PC-3 (cell line): Measurements from ENCODE around the gene TBPL1. TPM values are rescaled to one million over a fixed set of nuclear protein-coding genes. Genes with fewer than 3 reads are reported as not detected.

ENCODE experiments used
- ATAC-seq: fragments of 200-7000 bp; cut with Tn5 transposase; 2 replicates; pipeline ENCODE4 v1.9.1; 2020; ENCODE audit warnings: mild to moderate bottlenecking, moderate library complexity
- BruUV-seq: library from RNA; stranded (reverse); fragments of 400-500 nt; replicated peaks from 2 replicates; lab custom pipeline; 2021; lab: Mats Ljungman, UMichigan
- CTCF ChIA-PET: fragments of 300-600 bp; sonication (Branson Sonifier 250); formaldehyde crosslinking; loops from one replicate; lab custom pipeline; 2022; ENCODE audit warnings: antibody characterized with exemption; lab: Charles Lee
- POLR2A ChIA-PET: fragments of 300-600 bp; sonication (Branson Sonifier 250); formaldehyde crosslinking; loops from one replicate; lab custom pipeline; 2022; ENCODE audit warnings: antibody characterized with exemption; ENCODE audit not compliant: unreplicated experiment; lab: Charles Lee
- DNase-seq: peaks from one replicate; pipeline ENCODE4 v3.0.0-alpha.2; 2015
- H2AFZ ChIP-seq: fragments of 300-600 bp; sonication (generic); 2 replicates; pipeline ENCODE4 v1.6.0; 2016; ENCODE audit warnings: antibody characterized with exemption, low read length
- H3F3A ChIP-seq: fragments of 300-600 bp; sonication (generic); one replicate; pipeline ENCODE4 v1.6.0; 2017; ENCODE audit warnings: antibody characterized with exemption, low read length, control low read depth, mild to moderate bottlenecking; ENCODE audit not compliant: unreplicated experiment
- H3K27ac ChIP-seq: fragments of 300-600 bp; sonication (generic); 2 replicates; pipeline ENCODE4 v1.5.1; 2016; ENCODE audit warnings: mild to moderate bottlenecking, low read length
- H3K27me3 ChIP-seq: fragments of 300-600 bp; sonication (generic); 2 replicates; pipeline ENCODE4 v1.6.1; 2016; ENCODE audit warnings: low read length, mixed read lengths
- H3K36me3 ChIP-seq: fragments of 300-600 bp; sonication (generic); 2 replicates; pipeline ENCODE4 v1.6.1; 2016; ENCODE audit warnings: low read depth, mixed run types, low read length, mixed read lengths
- H3K4me1 ChIP-seq: fragments of 300-600 bp; sonication (generic); 2 replicates; pipeline ENCODE4 v1.5.1; 2016; ENCODE audit warnings: low read length; ENCODE audit not compliant: insufficient read depth
- H3K4me2 ChIP-seq: fragments of 300-600 bp; sonication (generic); 2 replicates; pipeline ENCODE4 v1.6.0; 2016; ENCODE audit warnings: low read length
- H3K4me3 ChIP-seq: fragments of 300-600 bp; sonication (generic); 2 replicates; pipeline ENCODE4 v1.5.1; 2016; ENCODE audit warnings: mild to moderate bottlenecking, low read length, mixed read lengths
- H3K79me2 ChIP-seq: fragments of 300-600 bp; sonication (generic); 2 replicates; pipeline ENCODE4 v1.6.1; 2017; ENCODE audit warnings: low read length, mixed read lengths
- H3K9ac ChIP-seq: fragments of 300-600 bp; sonication (generic); 2 replicates; pipeline ENCODE4 v1.6.0; 2016; ENCODE audit warnings: mild to moderate bottlenecking, low read length
- H3K9me2 ChIP-seq: fragments of 300-600 bp; sonication (generic); replicated peaks from 2 replicates; pipeline ENCODE4 v1.6.1; 2016; ENCODE audit warnings: mixed run types, low read length, mixed read lengths
- H3K9me3 ChIP-seq: fragments of 300-600 bp; sonication (generic); 2 replicates; pipeline ENCODE4 v1.6.1; 2016; ENCODE audit warnings: low read length, mixed read lengths
- H4K20me1 ChIP-seq: fragments of 300-600 bp; sonication (generic); 2 replicates; pipeline ENCODE4 v1.6.1; 2016; ENCODE audit warnings: low read length, mixed read lengths
- CTCF ChIP-seq: fragments of 300-600 bp; sonication (generic); conservative IDR thresholded peaks from 2 replicates; pipeline ENCODE4 v1.5.1; 2017; ENCODE audit warnings: antibody characterized with exemption, low read depth, mild to moderate bottlenecking, low read length
- EZH2 ChIP-seq: fragments of 300-600 bp; sonication (generic); IDR thresholded peaks from one replicate; pipeline ENCODE4 v1.6.1; 2017; ENCODE audit warnings: antibody characterized with exemption, mild to moderate bottlenecking, low read length; ENCODE audit not compliant: unreplicated experiment
- EZH2phosphoT487 ChIP-seq: fragments of 300-600 bp; sonication (generic); IDR thresholded peaks from 2 replicates; pipeline ENCODE4 v1.6.1; 2018; ENCODE audit warnings: mild to moderate bottlenecking, antibody characterized with exemption, low read length, borderline replicate concordance
- intact Hi-C: fragments of 100-400 bp; cut with micrococcal nuclease; formaldehyde crosslinking; loops from 2 replicates; pipeline ENCODE4 v1.9.0; 2023
- total RNA-seq: library from RNA; depleted of rRNA; stranded (reverse); fragments of >200 nt; gene quantifications from 2 replicates; pipeline ENCODE4 v1.2.3, GENCODE V29; 2014; rRNA removed

The TBPL1 gene
- total RNA-seq, 1 experiment from 2014 or later = 30.8 TPM

GRCh38 chr6:134039116-134039515 lies 86.1 kb downstream of the TBPL1 start:
- no peak overlapping the region for H2AFZ ChIP-seq
- no peaks in the 10 kb centered on the region for H3K79me2 ChIP-seq
- H3K9me2 ChIP-seq = no peaks in the 10 kb centered on the region
- ChIA-PET CTCF (no interaction called here), POLR2A (no interaction called here)
- no peaks in the 10 kb centered on the region for H3K27me3 ChIP-seq
- peaks cover 37% of the 10 kb centered on the region for H3K4me1 ChIP-seq
- H3K27ac ChIP-seq = no peak overlapping the region
- H3K36me3 ChIP-seq = no peaks in the 10 kb centered on the region
- H3K9me3 ChIP-seq = no peaks in the 10 kb centered on the region
- intact Hi-C loops = no loop called here
- no peaks in the 10 kb centered on the region for H4K20me1 ChIP-seq
- no peak overlapping the region for H3K9ac ChIP-seq
- TF ChIP-seq EZH2phosphoT487 (no peak), CTCF (no peak), EZH2 (no peak)
- H3K4me3 ChIP-seq = no peak overlapping the region
- no TSS peak for BruUV-seq
- no peaks in the 10 kb centered on the region for H3F3A ChIP-seq
- H3K4me2 ChIP-seq = no peak overlapping the region
- ATAC-seq = no peak
- no peak for DNase-seq

Other genes starting within 250 kb of the TBPL1 start
- gene TCF21, start 64.1 kb upstream of the TBPL1 start, total RNA-seq = not detected in 2 replicates
- 0.81 and 1.3 TPM in 2 replicates for gene SLC2A12, start 99.4 kb downstream of the TBPL1 start, total RNA-seq